ENCODE measurements around the gene ERFE. TPM values are rescaled to one million over a fixed set of nuclear protein-coding genes. Genes with fewer than 3 reads are reported as not detected.
"Not testable (repeated sequence)": the region's sequence is repeated elsewhere in the genome, so short reads cannot be mapped to it uniquely, and the experiment has no call there.

ERFE gene
- total RNA-seq, 1 donor from 2014 or later, result not detected

DNA sequence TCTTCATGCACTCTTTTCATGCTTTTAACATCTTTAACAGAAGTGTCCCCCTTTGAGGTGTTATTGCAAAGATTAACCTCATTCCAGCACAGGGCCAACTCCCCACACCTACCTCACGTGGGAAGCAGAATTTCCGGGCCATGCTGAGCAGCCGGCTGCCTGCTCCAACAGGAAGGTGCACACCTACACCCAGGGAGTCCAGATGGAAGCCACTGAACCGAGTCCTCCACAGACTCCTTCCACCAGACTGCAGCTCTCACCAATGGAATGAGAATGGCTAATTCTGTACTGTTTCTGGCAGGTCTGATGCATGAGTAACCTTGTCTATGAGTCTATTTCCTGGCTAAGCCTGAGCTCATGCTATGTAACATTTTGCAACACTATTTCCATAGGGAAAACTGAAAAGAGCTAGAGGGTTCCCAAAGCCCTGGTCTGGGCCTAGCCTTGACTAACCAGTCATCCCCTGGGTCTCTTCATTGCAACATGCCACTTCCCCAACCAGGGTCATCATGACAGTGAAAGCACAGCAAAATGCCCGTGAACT lies 11.0 kb downstream of the ERFE start:
- Mint-ChIP-seq H3K27me3 (ENCODE audit: insufficient read depth, low read depth) (peaks cover 7% of the 10 kb centered on the region), H3K4me1 (peaks cover 2% of the 10 kb centered on the region), H3K27ac (no peak overlapping the region), H3K9me3 (peaks cover 2% of the 10 kb centered on the region), H3K4me3 (no peak overlapping the region), H3K36me3 (peaks cover 24% of the 10 kb centered on the region)
- H3K9me3 ChIP-seq (ENCODE audit: low read depth), result no peaks in the 10 kb centered on the region
- H4K20me1 ChIP-seq (ENCODE audit: low read depth), result peaks cover 6% of the 10 kb centered on the region
- no peak overlapping the region for H3K4me3 ChIP-seq
- H3F3A ChIP-seq (ENCODE audit: low read depth), result no peaks in the 10 kb centered on the region
- H2AFZ ChIP-seq (replicated peaks), result no peak overlapping the region
- H3K79me2 ChIP-seq (ENCODE audit: low read depth), result no peaks in the 10 kb centered on the region
- H3K27ac ChIP-seq, result no peak overlapping the region
- no peak for DNase-seq (ENCODE audit: low spot score)
- H3K9ac ChIP-seq, result no peak overlapping the region
- TF ChIP-seq EZH2phosphoT487 (IDR thresholded peaks at IDR 0.05) (no peak), EZH2 (IDR thresholded peaks at IDR 0.05) (no peak)
- TF ChIP-seq, protein P1, sequence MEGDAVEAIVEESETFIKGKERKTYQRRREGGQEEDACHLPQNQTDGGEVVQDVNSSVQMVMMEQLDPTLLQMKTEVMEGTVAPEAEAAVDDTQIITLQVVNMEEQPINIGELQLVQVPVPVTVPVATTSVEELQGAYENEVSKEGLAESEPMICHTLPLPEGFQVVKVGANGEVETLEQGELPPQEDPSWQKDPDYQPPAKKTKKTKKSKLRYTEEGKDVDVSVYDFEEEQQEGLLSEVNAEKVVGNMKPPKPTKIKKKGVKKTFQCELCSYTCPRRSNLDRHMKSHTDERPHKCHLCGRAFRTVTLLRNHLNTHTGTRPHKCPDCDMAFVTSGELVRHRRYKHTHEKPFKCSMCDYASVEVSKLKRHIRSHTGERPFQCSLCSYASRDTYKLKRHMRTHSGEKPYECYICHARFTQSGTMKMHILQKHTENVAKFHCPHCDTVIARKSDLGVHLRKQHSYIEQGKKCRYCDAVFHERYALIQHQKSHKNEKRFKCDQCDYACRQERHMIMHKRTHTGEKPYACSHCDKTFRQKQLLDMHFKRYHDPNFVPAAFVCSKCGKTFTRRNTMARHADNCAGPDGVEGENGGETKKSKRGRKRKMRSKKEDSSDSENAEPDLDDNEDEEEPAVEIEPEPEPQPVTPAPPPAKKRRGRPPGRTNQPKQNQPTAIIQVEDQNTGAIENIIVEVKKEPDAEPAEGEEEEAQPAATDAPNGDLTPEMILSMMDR (IDR thresholded peaks at IDR 0.05), result no peak
- H3K27me3 ChIP-seq, result peaks cover 14% of the 10 kb centered on the region
- H3K4me1 ChIP-seq, result no peaks in the 10 kb centered on the region
- no peak overlapping the region for H3K4me2 ChIP-seq
- H3K36me3 ChIP-seq, result no peaks in the 10 kb centered on the region

DNA sequence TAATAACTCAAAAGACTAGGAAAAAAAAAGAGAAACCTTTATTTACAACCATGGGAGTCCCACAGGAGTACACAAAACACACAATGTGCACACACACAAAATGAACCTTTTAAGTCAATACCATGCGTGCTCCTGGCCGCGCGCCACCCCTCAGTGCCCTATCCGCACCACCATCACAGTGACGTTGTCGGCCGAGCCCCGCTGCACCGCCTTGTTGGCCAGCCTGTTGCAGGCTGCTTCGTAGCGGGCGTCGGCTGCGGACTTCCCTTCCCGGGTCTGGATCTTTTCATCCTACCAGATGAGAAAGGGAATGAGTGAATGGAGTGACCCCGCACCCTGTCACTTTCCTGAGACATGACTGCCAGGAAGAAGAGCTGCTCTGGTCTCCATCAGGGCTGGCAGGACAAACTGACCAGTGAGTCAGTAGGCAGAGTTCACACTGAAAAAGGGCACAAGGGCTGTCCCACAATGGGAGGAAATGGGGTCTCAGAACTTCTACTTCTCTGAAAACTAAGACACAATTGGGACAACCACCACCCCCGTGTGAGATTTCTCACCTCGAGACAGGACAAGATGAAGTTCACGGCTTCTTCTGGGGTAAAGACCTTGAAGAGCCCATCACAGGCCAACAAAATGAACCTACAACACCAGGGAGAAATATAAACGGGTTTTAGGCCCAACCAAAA lies 11.8 kb downstream of the ERFE start:
- no peak for DNase-seq (ENCODE audit: low spot score)
- Histone ChIP-seq H3K4me1 (no peaks in the 10 kb centered on the region), H2AFZ (replicated peaks) (no peak overlapping the region), H3K27ac (no peak overlapping the region), H3K36me3 (no peaks in the 10 kb centered on the region), H3K79me2 (ENCODE audit: low read depth) (no peaks in the 10 kb centered on the region), H3F3A (ENCODE audit: low read depth) (no peaks in the 10 kb centered on the region), H3K4me3 (no peak overlapping the region), H3K9me3 (ENCODE audit: low read depth) (no peaks in the 10 kb centered on the region), H3K4me2 (no peak overlapping the region), H4K20me1 (ENCODE audit: low read depth) (peaks cover 3% of the 10 kb centered on the region), H3K27me3 (peaks cover 7% of the 10 kb centered on the region), H3K9ac (no peak overlapping the region)
- TF ChIP-seq EZH2 (IDR thresholded peaks at IDR 0.05) (no peak), EZH2phosphoT487 (IDR thresholded peaks at IDR 0.05) (no peak)
- TF ChIP-seq, protein P1 (IDR thresholded peaks at IDR 0.05), result no peak
- H3K4me3 Mint-ChIP-seq, result no peak overlapping the region
- no peaks in the 10 kb centered on the region for H3K9me3 Mint-ChIP-seq
- H3K27me3 Mint-ChIP-seq (ENCODE audit: insufficient read depth, low read depth), result peaks cover 4% of the 10 kb centered on the region
- no peak overlapping the region for H3K27ac Mint-ChIP-seq
- no peaks in the 10 kb centered on the region for H3K4me1 Mint-ChIP-seq
- H3K36me3 Mint-ChIP-seq, result peaks cover 21% of the 10 kb centered on the region

DNA sequence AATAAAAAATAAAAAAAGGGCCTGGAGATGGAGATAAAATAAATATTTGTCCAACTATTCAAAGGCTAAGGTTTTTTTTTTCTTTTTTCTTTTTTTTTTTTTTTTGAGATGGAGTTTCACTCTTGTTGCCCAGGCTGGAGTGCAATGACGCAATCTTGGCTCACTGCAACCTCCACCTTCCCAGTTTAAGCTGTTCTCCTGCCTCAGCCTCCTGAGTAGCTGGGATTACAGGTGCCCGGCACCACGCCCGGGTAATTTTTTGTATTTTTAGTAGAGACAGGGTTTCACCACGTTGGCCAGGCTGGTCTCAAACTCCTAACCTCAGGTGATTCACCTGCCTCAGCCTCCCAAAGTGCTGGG lies 12.3 kb downstream of the ERFE start:
- H3K36me3 Mint-ChIP-seq, result peaks cover 21% of the 10 kb centered on the region
- H3K9me3 ChIP-seq (ENCODE audit: low read depth); H3K4me1 Mint-ChIP-seq; DNase-seq (ENCODE audit: low spot score); H3K4me3 Mint-ChIP-seq; H3K27ac Mint-ChIP-seq; H3K27me3 Mint-ChIP-seq (ENCODE audit: insufficient read depth, low read depth); H3K27ac ChIP-seq; H3F3A ChIP-seq (ENCODE audit: low read depth); H4K20me1 ChIP-seq (ENCODE audit: low read depth); H3K79me2 ChIP-seq (ENCODE audit: low read depth); H3K4me1 ChIP-seq; H2AFZ ChIP-seq (replicated peaks); H3K36me3 ChIP-seq; H3K4me2 ChIP-seq; H3K4me3 ChIP-seq; H3K9me3 Mint-ChIP-seq; H3K9ac ChIP-seq; H3K27me3 ChIP-seq: not testable (repeated sequence)

DNA sequence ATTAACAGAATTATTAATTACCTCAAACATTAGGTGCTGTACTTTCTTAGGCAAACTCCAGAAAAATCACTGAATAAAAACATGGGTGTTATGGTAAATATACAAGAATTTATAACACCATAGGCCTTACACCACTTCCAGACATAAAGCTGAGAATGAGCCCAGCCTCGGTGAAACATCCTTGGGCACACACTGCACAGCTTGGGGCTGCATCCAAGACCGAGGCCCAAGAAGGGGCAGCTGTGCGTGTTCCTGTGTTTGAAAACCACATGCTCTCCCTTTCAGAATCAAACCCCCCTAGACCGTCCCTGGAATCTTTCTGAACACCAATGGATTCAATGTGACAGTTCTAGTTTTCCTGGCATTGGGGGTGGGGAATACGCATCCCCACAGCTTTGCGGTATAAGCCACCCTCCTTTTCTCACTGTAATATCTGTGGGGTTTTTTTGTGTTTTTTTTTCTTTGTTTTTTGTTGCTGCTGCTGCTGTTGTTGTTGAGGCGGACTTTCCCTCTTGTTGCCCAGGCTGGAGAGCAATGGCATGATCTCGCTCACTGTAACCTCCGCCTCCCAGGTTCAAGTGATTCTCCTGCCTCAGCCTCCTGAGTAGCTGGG lies 12.9 kb downstream of the ERFE start:
- Histone ChIP-seq H3K9ac (no peak overlapping the region), H3F3A (ENCODE audit: low read depth) (no peaks in the 10 kb centered on the region), H3K36me3 (no peaks in the 10 kb centered on the region), H3K4me1 (no peaks in the 10 kb centered on the region), H3K9me3 (ENCODE audit: low read depth) (no peaks in the 10 kb centered on the region), H3K27me3 (no peaks in the 10 kb centered on the region), H3K4me3 (no peak overlapping the region), H2AFZ (replicated peaks) (no peak overlapping the region), H3K27ac (no peak overlapping the region), H3K79me2 (ENCODE audit: low read depth) (no peaks in the 10 kb centered on the region), H4K20me1 (ENCODE audit: low read depth) (peaks cover 3% of the 10 kb centered on the region), H3K4me2 (no peak overlapping the region)
- H3K27me3 Mint-ChIP-seq (ENCODE audit: insufficient read depth, low read depth), result peaks cover 4% of the 10 kb centered on the region
- no peaks in the 10 kb centered on the region for H3K4me1 Mint-ChIP-seq
- H3K36me3 Mint-ChIP-seq, result peaks cover 25% of the 10 kb centered on the region
- no peak overlapping the region for H3K4me3 Mint-ChIP-seq
- no peak for DNase-seq (ENCODE audit: low spot score)
- H3K27ac Mint-ChIP-seq, result no peak overlapping the region
- TF ChIP-seq, protein P1 (IDR thresholded peaks at IDR 0.05), result no peak
- TF ChIP-seq EZH2phosphoT487 (IDR thresholded peaks at IDR 0.05) (no peak), EZH2 (IDR thresholded peaks at IDR 0.05) (no peak)
- H3K9me3 Mint-ChIP-seq, result no peaks in the 10 kb centered on the region
